ENCODE data around the gene GAREM1.
A peak's percentile ranks its signal among the peaks of the same experiment; 100 is the strongest.

The GAREM1 gene

GRCh38 chr18:32270341-32270740, 200.3 kb downstream of the GAREM1 start:
- H3K4me3 ChIP-seq (ENCODE audit: low read depth, low read length), result no peak overlapping the region
- no peak for DNase-seq (ENCODE audit: low read depth)
- TF ChIP-seq CTCF (conservative IDR thresholded peaks at IDR 0.05; ENCODE audit: low read depth, low read length), result no peak

GRCh38 chr18:32267463-32267862, 203.2 kb downstream of the GAREM1 start:
- no peak for DNase-seq (ENCODE audit: low read depth)
- TF ChIP-seq CTCF (conservative IDR thresholded peaks at IDR 0.05; ENCODE audit: low read depth, low read length), result no peak
- no peak overlapping the region for H3K4me3 ChIP-seq (ENCODE audit: low read depth, low read length)

GRCh38 chr18:32264401-32264800, 206.3 kb downstream of the GAREM1 start:
- no peak for TF ChIP-seq CTCF (conservative IDR thresholded peaks at IDR 0.05; ENCODE audit: low read depth, low read length)
- H3K4me3 ChIP-seq (ENCODE audit: low read depth, low read length), result no peak overlapping the region
- peak; percentile 14 for DNase-seq (ENCODE audit: low read depth)

- H3K4me3 ChIP-seq (ENCODE audit: low read depth, low read length), result no peak overlapping the region
- no peak for TF ChIP-seq CTCF (conservative IDR thresholded peaks at IDR 0.05; ENCODE audit: low read depth, low read length)
- no peak for DNase-seq (ENCODE audit: low read depth)
Observed at GRCh38 chr18:32262092-32262491, 208.6 kb downstream of the GAREM1 start.

GRCh38 chr18:32261003-32261402, 209.7 kb downstream of the GAREM1 start:
- no peak overlapping the region for H3K4me3 ChIP-seq (ENCODE audit: low read depth, low read length)
- TF ChIP-seq CTCF (conservative IDR thresholded peaks at IDR 0.05; ENCODE audit: low read depth, low read length), result peak; percentile 26
- no peak for DNase-seq (ENCODE audit: low read depth)

- TF ChIP-seq CTCF (conservative IDR thresholded peaks at IDR 0.05; ENCODE audit: low read depth, low read length), result no peak
- no peak overlapping the region for H3K4me3 ChIP-seq (ENCODE audit: low read depth, low read length)
- DNase-seq (ENCODE audit: low read depth), result no peak
Observed at GRCh38 chr18:32259553-32259952, 211.1 kb downstream of the GAREM1 start.

- no peak for DNase-seq (ENCODE audit: low read depth)
- no peak for TF ChIP-seq CTCF (conservative IDR thresholded peaks at IDR 0.05; ENCODE audit: low read depth, low read length)
- H3K4me3 ChIP-seq (ENCODE audit: low read depth, low read length), result no peak overlapping the region
Observed at GRCh38 chr18:32258558-32259204, 212.0 kb downstream of the GAREM1 start.

All from choroid plexus epithelial cell (primary cell).